Right ventricle myocardium superior (tissue), 1 donor: ENCODE data around the gene LPO. TPM values are rescaled to one million over a fixed set of nuclear protein-coding genes. Genes with fewer than 3 reads are reported as not detected.

ENCODE experiments used
- ATAC-seq: fragments of 200-7000 bp; cut with Tn5 transposase; one replicate; pipeline ENCODE4 v1.9.1; 2020; ENCODE audit warnings: mild to moderate bottlenecking; ENCODE audit not compliant: poor library complexity
- DNase-seq: peaks from one replicate; pipeline ENCODE4 v3.0.0-alpha.2; 2020
- intact Hi-C: fragments of 100-400 bp; cut with DNase I; formaldehyde crosslinking; loops from one replicate; pipeline ENCODE4 v1.11.2; 2022
- total RNA-seq: library from RNA; stranded (reverse); fragmentation: NEBNext Ultra II Directional; extraction: Animal tissue kit (Norgen Biotek cat#: 25700); gene quantifications from one replicate; pipeline ENCODE4 v1.2.1, GENCODE V29; 2021
- donor health status: DM: no; HTN: yes; CAD: no; lungs with severe emphysema.

The LPO gene
- total RNA-seq, 1 donor from 2014 or later = not detected

DNA sequence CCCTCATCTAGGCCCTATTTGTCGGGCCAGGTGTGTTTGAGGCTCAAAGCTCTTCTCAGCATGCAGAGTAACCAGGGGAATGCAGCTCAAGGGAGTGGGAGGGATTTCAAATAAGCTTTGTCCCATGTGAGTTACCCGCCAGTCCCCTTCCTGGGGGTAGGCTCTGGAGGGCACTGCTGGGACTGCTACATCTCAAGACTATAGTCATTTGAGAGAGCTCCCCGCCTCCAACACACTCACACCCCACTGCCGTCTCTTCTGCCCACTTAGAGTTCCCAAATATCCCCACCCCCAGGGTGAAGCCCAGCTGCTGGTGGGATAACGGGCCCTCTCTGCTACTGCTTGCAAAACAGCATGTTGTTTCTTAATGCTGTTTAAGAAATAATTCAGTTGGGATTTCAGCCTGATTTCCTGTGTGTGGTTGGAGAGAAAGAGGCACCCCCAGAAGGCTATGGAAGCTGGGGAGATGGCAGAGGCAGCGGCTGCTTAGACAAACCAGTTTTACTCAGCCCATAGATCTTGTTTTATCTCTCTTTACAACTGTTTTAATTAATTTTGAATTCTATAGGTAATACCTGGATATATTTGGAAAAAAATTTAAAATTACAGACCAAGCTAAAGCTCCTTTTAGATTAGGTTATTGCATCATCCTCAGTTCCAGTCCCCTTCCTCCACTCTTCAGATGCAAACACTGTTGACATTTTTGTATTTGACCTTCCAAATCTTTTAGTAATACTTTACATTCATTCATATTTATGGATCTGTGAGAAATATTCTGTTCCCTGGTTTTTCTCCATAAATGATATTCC, 46.4 kb downstream of the LPO start:
- ATAC-seq (no peak), DNase-seq (no peak)
- intact Hi-C loops = no loop called here

DNA sequence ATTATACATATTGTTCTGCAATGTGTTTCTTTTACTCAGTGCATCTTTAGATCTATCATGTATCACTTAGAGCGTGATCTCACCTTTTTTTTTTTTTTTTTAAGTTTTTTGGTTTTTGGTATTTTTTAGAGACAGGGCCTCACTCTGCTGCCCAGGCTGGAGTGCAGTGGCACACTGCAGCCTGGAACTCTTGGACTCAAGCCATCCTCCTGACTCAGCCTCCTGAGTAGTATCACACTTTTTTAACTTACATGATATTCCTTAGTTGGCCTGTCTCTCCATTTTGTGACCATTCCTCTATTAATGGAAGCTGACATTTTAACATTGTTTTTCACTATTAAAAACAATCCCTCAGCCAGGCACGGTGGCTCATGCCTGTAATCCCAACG, 47.0 kb downstream of the LPO start:
- intact Hi-C loops = no loop called here
- DNase-seq = no peak
- no peak for ATAC-seq

DNA sequence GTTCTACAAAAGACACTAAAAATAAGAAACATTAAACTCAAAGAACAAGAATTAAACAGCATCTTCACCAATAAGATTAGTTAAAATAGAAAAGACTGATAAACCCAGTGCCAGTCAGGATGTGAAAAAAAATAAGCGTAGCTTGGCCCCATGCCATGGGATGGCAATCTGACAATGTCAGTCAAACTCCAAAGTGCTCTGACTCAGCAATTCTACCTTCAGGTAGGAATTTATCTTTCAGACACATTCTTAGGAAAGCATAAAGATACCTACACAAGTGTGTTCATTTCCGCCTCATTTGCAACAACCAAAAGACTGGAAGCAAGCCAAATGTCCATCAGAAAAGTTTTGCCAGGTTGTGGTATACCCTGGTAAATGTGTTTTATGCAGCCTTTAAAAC, 51.5 kb downstream of the LPO start:
- no peak for DNase-seq
- no peak for ATAC-seq
- intact Hi-C loops = no loop called here

DNA sequence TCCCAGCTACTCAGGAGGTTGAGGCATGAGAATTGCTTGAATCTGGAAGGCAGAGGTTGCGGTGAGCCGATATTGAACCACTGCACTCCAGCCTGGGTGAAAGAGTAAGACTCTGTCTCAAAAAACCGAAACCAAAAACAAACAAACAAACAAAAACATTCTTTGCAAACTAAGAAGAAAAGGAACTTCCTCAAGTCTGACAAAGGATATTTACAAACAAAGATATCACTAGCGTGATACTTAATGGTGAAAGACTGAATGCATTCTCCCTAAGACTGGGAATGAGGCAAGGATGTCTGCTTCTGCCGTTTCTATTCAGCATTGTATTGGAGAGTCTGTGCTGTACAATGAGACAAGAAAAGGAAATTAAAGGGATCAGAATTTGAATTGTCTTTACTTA, 52.9 kb downstream of the LPO start:
- intact Hi-C loops = no loop called here
- ATAC-seq = no peak
- peak; percentile 10 for DNase-seq

DNA sequence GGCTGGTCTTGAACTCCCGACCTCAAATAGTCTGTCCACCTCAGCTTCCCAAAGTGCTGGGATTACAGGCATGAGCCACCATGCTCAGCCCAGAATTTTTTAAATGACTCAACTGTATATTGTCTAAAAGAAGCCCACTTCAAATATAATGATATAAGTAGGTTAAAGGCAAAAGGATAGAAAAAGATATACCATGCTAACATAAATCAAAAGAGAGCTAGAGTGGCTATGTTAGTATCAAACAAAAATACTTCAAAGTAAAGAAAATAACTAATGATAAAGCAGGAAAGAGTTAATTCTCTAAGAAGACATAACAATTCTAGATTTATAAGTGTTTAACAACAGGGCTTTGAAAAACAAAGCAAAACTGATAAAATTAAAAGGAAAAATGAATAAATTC, 55.6 kb downstream of the LPO start:
- DNase-seq (no peak), ATAC-seq (no peak)
- intact Hi-C loops = no loop called here

DNA sequence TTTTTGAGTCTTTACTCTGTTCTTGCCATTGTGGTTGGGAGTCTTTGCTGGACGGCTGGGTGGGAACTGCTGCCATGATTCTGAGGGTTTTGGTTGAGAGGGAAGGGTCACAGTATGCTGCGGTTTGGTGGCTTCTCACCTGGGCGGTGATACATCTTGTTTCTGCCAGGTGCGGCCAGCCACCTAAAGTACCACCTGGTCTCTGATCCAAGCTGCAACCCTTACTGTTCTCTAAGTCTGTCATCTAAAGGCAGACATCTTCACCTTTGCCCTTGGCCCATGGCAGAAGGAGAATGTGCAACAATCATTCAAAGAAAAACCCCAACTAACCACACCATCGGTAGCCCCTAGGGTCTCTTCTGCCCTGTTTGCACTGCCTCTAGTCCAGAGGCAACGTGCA, 62.0 kb downstream of the LPO start:
- DNase-seq (no peak), ATAC-seq (no peak)
- intact Hi-C loops = no loop called here

DNA sequence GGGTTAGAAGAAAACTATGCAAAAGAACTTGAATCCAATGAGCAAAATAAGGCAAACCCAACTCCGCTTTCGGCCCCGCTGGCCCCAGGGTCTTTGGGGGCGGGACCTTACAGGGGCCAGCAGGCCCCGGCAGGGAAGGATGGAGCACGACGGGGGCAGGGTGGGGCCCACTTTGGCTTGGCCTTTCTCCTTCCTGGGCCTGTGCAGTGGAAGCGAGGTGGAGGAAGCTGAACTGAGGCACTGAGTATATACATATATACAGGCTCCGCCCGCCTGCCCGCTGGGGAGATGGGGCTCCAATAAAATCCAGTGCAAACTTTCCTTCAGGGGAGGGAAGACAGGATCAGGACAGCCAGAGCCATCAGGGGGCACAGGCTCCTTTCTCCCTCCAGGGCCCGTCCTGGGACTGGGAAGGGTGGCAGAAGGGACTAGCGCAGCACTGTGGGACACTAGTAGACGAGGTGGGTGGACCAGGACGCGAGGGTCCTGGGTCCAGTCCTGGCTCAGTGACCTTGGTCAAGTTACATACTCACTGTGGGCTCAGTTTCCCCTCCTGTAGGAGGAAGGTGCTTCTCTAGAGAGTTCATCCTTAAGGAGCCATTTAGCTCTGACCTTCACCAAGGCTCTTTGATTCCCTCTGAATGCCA, 63.2 kb downstream of the LPO start:
- ATAC-seq (no peak), DNase-seq (peak; percentile 23)
- intact Hi-C loops = no loop called here

DNA sequence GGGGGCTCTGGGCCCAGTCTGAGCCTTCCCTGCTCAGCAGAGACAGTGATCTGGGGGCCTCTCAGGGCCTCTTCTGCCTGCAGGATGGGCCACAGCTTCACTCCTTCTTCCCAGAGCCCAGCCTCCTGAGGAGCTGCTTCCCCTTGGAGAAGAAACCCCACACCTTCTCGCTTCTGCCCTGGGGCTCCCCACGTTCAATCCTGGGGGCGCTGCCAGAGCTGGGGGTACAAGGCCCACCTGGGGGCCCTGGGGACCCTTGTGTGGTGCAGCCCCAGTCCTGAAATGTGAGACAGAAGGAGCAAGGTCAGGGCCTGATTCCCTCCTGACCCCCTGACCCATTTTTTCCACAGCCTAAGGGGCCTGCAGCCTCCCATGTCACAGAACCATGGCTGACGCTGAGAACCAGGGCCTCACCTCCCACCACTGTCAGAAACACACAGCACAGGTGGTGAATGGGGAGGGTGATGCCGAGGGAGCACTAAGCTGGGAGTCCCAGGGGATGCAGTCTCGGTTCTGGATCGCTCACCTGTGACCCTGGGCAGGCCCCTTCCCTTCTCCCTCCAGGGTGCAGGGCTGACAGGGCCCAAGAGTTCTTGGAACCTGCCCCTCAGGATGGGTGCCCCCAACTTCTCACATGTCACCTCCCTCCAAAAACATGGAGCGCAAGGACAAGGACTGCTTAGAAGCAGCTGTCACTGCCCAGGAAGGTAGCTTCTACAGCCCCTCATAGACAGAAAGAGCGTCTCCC, 64.0 kb downstream of the LPO start:
- no peak for ATAC-seq
- intact Hi-C loops = no loop called here

DNA sequence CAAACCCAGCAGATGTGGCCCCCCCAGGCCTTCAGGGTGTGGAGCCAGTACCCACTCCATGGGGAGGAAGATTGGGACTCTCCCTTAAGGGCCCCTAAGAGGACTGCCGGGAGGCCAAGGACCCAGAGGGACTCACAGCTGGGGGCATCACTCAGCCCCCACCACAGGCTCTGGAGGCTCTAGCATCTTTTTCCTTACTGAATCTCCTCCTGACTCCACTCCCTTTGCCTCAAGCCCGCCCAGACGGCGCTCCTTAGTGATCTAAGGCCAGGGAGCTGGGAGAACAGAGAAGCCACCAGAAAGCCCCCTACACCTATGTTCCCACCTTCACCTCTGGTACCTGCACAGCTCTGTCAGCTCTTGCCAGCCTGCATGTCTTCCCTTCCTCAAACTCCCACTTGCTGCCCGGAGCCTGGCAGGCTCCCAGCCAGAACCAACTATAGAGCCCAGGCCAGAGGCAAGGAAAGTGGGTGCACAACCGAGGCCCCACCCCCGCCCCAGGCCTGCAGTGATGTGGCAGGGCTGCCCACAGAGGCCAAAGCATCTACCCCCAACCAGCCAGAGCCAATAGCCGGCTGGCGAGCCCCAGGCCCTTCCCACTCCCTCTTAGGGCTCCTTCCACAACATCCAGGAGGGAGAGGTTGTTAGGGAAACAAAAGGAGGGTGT, 64.7 kb downstream of the LPO start:
- intact Hi-C loops = no loop called here
- DNase-seq = peak; percentile 18

More for the DNA sequence above, 64.0 kb downstream of the LPO start:
- peak; percentile 12 for DNase-seq

DNA sequence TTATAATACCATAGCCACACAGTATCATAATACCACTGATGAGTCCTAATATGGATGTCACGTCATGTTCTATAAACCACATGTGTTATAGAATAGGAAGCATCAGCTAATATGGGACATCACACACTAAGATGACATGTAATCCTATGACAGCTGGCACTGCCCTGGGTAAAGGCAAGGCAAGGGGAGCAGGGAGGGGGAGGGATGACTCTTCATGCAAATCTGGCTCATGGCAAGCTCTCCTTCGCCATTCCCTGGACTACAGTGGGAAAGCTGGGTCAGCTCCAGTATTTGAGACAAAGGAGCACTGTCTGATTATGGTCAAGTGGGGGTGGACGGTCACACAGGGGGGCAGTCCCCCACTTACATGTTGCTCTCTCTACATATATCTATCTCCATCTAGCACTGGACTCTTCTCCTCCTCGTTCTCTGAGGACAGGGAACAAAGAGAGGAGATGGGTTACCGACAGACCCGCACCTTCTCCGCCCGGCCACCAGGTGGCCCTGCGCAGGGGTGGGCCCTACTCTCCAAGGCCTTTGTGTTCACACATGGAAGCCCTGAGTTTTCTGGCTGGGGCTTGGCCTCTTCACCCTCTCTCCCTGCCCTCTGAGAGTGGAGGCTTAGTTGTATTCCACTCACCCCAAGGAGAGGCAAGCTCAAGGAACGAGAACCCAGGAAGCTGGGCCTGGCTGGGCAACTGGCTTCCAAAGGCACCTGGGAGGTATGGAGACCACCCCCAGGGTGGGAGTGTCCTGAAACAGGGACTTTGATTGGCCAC, 65.8 kb downstream of the LPO start:
- DNase-seq (peak; percentile 62), ATAC-seq (peak; percentile 79)
- intact Hi-C loops = no loop called here

More for the DNA sequence above, 64.7 kb downstream of the LPO start:
- ATAC-seq = no peak

DNA sequence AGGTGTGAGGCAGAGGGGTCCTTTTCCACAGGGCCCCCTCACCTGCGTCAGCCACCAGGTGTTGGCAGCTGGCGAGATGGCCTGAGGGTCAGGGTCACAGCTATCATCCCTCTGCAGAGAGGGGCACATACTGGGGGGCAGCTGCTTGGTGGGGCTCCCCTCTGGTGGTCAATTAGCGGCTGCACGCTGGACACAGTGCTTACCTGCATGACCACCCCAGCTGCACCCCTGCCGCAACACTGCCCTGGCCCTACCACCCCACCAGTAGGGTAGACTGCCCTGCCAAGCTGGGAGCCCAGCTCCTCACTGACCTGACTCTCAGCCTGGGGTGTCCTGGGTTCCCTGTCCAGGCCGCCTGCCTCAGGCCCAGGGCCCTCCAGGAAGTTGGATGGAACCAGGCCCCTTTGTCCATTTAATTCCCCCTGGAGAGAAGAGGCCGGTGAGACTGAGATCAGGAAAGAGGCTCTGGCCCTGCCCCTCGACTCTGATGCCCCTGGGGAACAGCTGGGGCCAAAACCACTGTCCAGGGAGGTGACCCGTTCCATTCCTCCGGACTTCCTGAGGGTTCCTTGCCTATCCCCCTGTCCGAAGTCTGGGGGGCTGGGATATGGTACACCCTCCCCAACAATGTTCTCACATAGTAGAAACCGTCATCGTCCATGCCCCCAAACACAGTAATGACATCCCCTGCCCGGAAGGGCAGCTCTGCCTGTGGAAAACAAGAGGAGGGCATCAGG, 66.5 kb downstream of the LPO start:
- ATAC-seq (no peak), DNase-seq (peak; percentile 30)
- intact Hi-C loops = no loop called here

DNA sequence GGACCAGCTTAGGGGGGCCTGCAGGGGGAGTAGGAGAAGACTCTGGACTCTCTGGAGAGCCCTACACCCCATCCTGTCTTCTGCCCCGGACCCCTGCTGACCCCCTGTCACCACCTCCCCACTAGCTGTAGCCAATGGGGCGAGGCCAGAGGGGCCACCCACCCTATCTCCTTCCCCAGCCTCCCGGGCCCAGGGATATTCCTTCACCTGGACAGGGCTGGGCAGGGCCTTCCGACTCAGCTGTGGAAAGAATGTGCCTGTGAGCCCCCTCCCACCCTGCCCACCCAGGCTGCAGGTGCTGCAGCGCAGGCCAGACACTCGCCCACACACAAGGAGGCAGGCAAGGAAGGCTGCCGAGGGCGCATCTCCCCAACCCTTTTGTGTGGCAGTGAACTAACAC, 67.2 kb downstream of the LPO start:
- intact Hi-C loops = no loop called here
- ATAC-seq (no peak), DNase-seq (peak; percentile 17)

DNA sequence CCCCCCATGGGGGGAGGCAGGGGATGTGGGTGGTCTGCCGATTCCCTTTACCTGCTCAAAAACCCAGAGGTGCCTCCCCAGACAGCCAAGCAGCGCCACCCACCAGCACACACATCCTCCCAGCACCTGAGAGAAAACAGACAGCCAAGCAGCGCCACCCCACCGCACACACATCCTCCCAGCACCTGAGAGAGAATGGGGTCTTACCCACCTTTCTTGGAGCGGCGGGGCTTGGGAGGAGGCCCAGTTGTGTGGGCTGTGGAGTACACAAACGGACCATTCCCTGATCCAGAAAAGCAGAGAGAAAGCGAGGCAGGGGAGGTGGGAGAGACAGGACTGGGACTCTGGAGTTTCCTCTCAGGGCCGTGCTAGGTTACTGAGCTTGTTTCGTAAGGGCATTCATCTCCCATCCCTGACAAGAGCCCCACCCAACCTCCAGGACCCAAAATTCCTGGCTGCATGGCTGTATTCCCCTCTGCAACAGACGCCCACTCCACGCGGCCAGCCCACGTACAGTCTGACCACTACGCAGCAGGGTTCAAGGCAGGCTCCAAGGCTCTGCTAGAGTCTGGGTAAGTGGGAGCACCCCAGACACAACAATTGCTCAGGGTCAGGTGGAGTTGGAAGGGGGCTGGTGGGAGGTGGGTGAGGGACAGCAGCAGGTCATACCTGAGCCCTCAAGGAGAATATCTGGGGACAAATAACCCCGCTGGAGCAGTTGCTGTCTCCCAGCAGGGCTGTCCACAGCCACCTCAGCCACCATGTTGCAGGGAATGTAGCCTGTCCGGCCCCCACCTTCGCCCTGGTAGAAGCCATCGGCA, 68.0 kb downstream of the LPO start:
- intact Hi-C loops = no loop called here
- ATAC-seq = no peak
- peak; percentile 20 for DNase-seq

DNA sequence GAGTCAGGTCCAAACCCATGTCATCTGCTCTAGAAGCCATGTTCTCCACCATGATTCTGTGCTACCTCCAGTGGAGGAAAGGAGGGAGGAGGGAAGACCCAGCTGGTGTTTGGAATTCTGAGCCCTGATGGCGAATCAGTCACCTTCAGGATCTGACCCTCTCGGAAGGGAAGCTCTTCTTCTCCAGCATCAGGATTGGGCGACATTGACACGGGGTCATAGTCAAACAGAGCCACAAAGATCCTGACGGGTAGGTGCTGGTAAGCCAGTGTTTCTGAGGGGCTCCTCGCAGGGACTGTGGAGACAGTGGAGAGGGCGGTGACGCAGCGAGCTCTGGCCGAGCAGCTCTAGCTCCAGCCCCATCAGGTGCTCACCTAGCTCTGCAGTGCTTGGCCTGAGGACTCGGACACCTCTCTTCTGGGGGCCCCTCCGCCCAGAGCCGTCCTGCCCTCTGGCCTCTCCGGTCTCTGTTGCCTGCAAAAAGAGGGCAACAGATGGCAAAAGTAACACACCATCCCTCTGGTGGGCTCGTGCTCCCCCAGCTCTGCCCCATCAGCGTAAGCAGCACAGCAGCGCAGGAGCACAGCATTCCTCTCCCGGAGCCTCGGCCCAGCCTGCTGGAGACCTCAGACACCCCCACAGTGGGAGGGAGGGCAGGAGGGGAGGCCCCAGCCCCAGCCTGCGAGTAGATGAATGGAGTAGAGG, 69.2 kb downstream of the LPO start:
- DNase-seq = peak; percentile 30
- ATAC-seq = no peak
- intact Hi-C loops = no loop called here

DNA sequence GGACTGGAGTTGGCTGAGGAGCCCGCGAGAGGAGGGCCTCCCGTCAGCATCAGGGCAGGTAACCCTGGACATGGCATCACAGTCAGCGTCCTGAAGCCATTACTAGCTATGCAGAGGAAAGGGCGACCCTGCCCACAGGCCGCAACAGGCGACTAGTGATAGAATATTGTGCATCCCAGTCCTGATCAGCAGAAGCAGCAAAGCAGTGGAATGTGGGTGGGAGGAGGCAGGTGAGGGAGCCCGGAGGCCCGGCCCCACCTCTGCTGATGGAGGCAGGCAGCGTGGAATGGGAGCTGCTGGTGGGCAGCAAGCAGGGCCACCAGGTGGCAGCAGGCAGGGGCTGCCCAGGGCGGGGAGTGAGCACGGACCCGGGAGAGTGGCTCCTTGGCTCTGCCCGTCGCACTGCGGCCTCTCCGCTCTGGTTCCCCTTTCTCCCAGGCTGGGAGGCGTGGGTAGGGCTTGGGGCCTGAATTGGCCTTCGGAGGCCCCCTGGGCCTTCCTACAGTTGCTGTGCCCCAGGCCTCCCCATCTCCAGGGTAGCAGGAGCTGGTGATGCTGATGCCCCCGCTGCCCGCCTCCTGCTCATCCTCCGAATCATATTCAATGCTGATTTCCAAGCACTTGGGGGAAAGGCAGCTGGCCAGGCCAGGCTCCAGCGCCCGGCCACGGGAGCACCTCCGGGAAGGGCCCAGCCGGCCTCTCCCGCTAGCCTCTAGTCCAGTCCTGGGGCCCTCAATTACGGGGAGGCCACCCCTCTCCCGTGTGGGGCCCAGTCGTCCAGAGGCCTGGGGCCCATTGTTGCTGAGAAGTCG, 70.0 kb downstream of the LPO start:
- peak; percentile 37 for DNase-seq
- ATAC-seq = no peak

More for the DNA sequence above, 70.0 kb downstream of the LPO start:
- intact Hi-C loops = no loop called here
